GM23338 (cell line): ENCODE measurements around the gene ARHGEF38.

Experiments
- CREB1 ChIP-seq: fragments of 250-450 bp; sonication (Bioruptor Pico); IDR thresholded peaks from 2 replicates; pipeline ENCODE4 v1.5.0; 2020; ENCODE audit warnings: low read depth, mild to moderate bottlenecking, moderate library complexity
- CTCF ChIP-seq, 2 experiments: fragments of 200-600 bp in 1 of 2; sonication (generic) in 1 of 2; conservative IDR thresholded peaks; 2 replicates each; pipeline versions ENCODE4 v1.5.1 to v1.6.1; 2016 to 2017; ENCODE audit warnings: antibody characterized with exemption in 2 of 2, low read depth in 2 of 2, mild to moderate bottlenecking in 2 of 2, moderate library complexity in 1 of 2
- ETS1 ChIP-seq: IDR thresholded peaks from 2 replicates; pipeline ENCODE4 v1.6.1; 2016; ENCODE audit warnings: antibody characterized with exemption
- EZH2 ChIP-seq: fragments of 200-600 bp; sonication (generic); IDR thresholded peaks from one replicate; pipeline ENCODE4 v1.8.0; 2017; ENCODE audit warnings: antibody characterized with exemption, mild to moderate bottlenecking, low read depth; ENCODE audit not compliant: unreplicated experiment
- EZH2phosphoT487 ChIP-seq: fragments of 200-600 bp; sonication (generic); IDR thresholded peaks from one replicate; pipeline ENCODE4 v1.8.1; 2018; ENCODE audit warnings: antibody characterized with exemption; ENCODE audit not compliant: unreplicated experiment
- JUNB ChIP-seq: IDR thresholded peaks from one replicate; pipeline ENCODE4 v1.6.1; 2016; ENCODE audit warnings: antibody characterized with exemption; ENCODE audit not compliant: unreplicated experiment
- NANOG ChIP-seq: IDR thresholded peaks from 2 replicates; pipeline ENCODE4 v1.6.1; 2016; ENCODE audit warnings: antibody characterized with exemption, borderline replicate concordance
- POLR2AphosphoS5 ChIP-seq: IDR thresholded peaks from 2 replicates; pipeline ENCODE4 v1.6.1; 2016; ENCODE audit warnings: antibody characterized with exemption, low read depth
- STAT1 ChIP-seq: IDR thresholded peaks from one replicate; pipeline ENCODE4 v1.6.1; 2016; ENCODE audit warnings: antibody characterized with exemption; ENCODE audit not compliant: unreplicated experiment
- ZNF114 ChIP-seq: fragments of 250-450 bp; sonication (Bioruptor Pico); IDR thresholded peaks from 2 replicates; pipeline ENCODE4 v1.5.0; 2020; ENCODE audit warnings: mild to moderate bottlenecking, moderate library complexity
- ZNF331 ChIP-seq: fragments of 250-450 bp; sonication (Bioruptor Pico); IDR thresholded peaks from 2 replicates; pipeline ENCODE4 v1.5.0; 2020; ENCODE audit warnings: low read depth, mild to moderate bottlenecking, moderate library complexity
- ZNF462 ChIP-seq: fragments of 250-450 bp; sonication (Bioruptor Pico); IDR thresholded peaks from 2 replicates; pipeline ENCODE4 v1.5.0; 2020; ENCODE audit warnings: mild to moderate bottlenecking, moderate library complexity
- TF ChIP-seq, protein P1 (sequence below): IDR thresholded peaks from one replicate; pipeline ENCODE4 v1.6.1; 2018; ENCODE audit warnings: antibody characterized with exemption; ENCODE audit not compliant: unreplicated experiment

GRCh38 chr4:105679186-105679585 lies 126.8 kb downstream of the ARHGEF38 start:
- no peak for TF ChIP-seq POLR2AphosphoS5
- TF ChIP-seq CTCF (conservative IDR thresholded peaks at IDR 0.05; ENCODE audit: low read depth in 2 of 2), result no peak
- no peak for TF ChIP-seq EZH2
- TF ChIP-seq, protein P1, sequence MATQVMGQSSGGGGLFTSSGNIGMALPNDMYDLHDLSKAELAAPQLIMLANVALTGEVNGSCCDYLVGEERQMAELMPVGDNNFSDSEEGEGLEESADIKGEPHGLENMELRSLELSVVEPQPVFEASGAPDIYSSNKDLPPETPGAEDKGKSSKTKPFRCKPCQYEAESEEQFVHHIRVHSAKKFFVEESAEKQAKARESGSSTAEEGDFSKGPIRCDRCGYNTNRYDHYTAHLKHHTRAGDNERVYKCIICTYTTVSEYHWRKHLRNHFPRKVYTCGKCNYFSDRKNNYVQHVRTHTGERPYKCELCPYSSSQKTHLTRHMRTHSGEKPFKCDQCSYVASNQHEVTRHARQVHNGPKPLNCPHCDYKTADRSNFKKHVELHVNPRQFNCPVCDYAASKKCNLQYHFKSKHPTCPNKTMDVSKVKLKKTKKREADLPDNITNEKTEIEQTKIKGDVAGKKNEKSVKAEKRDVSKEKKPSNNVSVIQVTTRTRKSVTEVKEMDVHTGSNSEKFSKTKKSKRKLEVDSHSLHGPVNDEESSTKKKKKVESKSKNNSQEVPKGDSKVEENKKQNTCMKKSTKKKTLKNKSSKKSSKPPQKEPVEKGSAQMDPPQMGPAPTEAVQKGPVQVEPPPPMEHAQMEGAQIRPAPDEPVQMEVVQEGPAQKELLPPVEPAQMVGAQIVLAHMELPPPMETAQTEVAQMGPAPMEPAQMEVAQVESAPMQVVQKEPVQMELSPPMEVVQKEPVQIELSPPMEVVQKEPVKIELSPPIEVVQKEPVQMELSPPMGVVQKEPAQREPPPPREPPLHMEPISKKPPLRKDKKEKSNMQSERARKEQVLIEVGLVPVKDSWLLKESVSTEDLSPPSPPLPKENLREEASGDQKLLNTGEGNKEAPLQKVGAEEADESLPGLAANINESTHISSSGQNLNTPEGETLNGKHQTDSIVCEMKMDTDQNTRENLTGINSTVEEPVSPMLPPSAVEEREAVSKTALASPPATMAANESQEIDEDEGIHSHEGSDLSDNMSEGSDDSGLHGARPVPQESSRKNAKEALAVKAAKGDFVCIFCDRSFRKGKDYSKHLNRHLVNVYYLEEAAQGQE, result no peak
- no peak for TF ChIP-seq EZH2phosphoT487
- TF ChIP-seq ZNF331 (CRISPR knock-in tag), result no peak
- no peak for TF ChIP-seq ZNF114 (CRISPR knock-in tag)
- no peak for TF ChIP-seq ETS1
- TF ChIP-seq JUNB, result no peak
- no peak for TF ChIP-seq CREB1 (CRISPR knock-in tag)
- no peak for TF ChIP-seq NANOG
- TF ChIP-seq ZNF462 (CRISPR knock-in tag), result no peak
- no peak for TF ChIP-seq STAT1
